HCT116 (cell line): ENCODE measurements around the gene XIAP. TPM values are rescaled to one million over a fixed set of nuclear protein-coding genes. Genes with fewer than 3 reads are reported as not detected.

ENCODE experiments used
- ATAC-seq: fragments of 200-7000 bp; cut with Tn5 transposase; 2 replicates; pipeline ENCODE4 v1.9.1; 2020; ENCODE audit warnings: mild to moderate bottlenecking, moderate library complexity
- BruUV-seq: library from RNA; stranded (reverse); fragments of 400-500 nt; replicated peaks from 2 replicates; lab custom pipeline; 2021; lab: Mats Ljungman, UMichigan
- CTCF ChIA-PET: fragments of 300-600 bp; sonication (Branson Sonifier 250); formaldehyde crosslinking; loops from one replicate; lab custom pipeline; 2021; ENCODE audit warnings: antibody characterized with exemption; lab: Charles Lee
- POLR2A ChIA-PET: fragments of 300-600, 350-600 bp; sonication (Branson Sonifier 250); formaldehyde crosslinking; loops from one replicate; lab custom pipeline; 2021; ENCODE audit warnings: antibody characterized with exemption; lab: Charles Lee
- RAD21 ChIA-PET, 2 experiments: fragments of 300-600 bp; sonication (Branson Sonifier 250); formaldehyde crosslinking; loops; one replicate each; lab custom pipeline; 2023; ENCODE audit warnings: low total read pairs in 2 of 2; ENCODE audit not compliant: uncharacterized antibody in 2 of 2, unreplicated experiment in 2 of 2, low non-redundant PET in 1 of 2; lab: Charles Lee
- DNase-seq: peaks from one replicate; pipeline ENCODE4 v3.0.0-alpha.2; 2010; ENCODE audit warnings: low read depth, low spot score
- H2AFZ ChIP-seq: fragments of 200-600 bp; shearing (Covaris generic), sonication (generic); 2 replicates; pipeline ENCODE4 v1.6.1; 2017; ENCODE audit warnings: low read depth, mixed run types, mixed read lengths, antibody characterized with exemption, low read length; ENCODE audit not compliant: poor library complexity, severe bottlenecking
- H3K27ac ChIP-seq: 2 replicates; pipeline ENCODE4 v1.5.1; 2012; ENCODE audit warnings: low read depth, low read length
- H3K27me3 ChIP-seq: fragments of 200-600 bp; sonication (generic); 2 replicates; pipeline ENCODE4 v1.6.1; 2016; ENCODE audit warnings: mixed run types, low read length, mixed read lengths; ENCODE audit not compliant: insufficient read depth
- H3K36me3 ChIP-seq, 2 experiments: fragments of 200-500 bp in 1 of 2; fragments of 200-600 bp in 1 of 2; sonication (Bioruptor generic) in 1 of 2; sonication (generic) in 1 of 2; 2 replicates each; pipeline versions ENCODE4 v1.5.1 to v1.6.1; 2014 to 2016; ENCODE audit warnings: low read length in 2 of 2, inconsistent platforms in 1 of 2, mixed read lengths in 1 of 2, mixed run types in 1 of 2; ENCODE audit not compliant: insufficient read depth in 2 of 2, control insufficient read depth in 1 of 2
- H3K4me1 ChIP-seq, 2 experiments: fragments of 200-600 bp in 1 of 2; sonication (generic) in 1 of 2; 2 replicates each; pipeline versions ENCODE4 v1.5.1 to v1.6.1; 2012 to 2017; ENCODE audit warnings: low read length in 2 of 2, inconsistent platforms in 1 of 2, mild to moderate bottlenecking in 1 of 2, mixed read lengths in 1 of 2, mixed run types in 1 of 2, moderate library complexity in 1 of 2; ENCODE audit not compliant: insufficient read depth in 2 of 2, control insufficient read depth in 1 of 2
- H3K4me2 ChIP-seq: fragments of 200-600 bp; sonication (generic); 2 replicates; pipeline ENCODE4 v1.6.1; 2017; ENCODE audit warnings: mixed run types, low read length, mixed read lengths
- H3K4me3 ChIP-seq, 2 experiments: fragments of 200-600 bp in 1 of 2; sonication (generic) in 1 of 2; replicated peaks in 1 of 2; 2 replicates each; pipeline ENCODE4 v1.5.1; 2011 to 2016; ENCODE audit warnings: low read length in 2 of 2, control low read depth in 1 of 2, low read depth in 1 of 2, mild to moderate bottlenecking in 1 of 2, mixed read lengths in 1 of 2, mixed run types in 1 of 2
- H3K79me2 ChIP-seq: fragments of 200-600 bp; sonication (generic); 2 replicates; pipeline ENCODE4 v1.6.1; 2017; ENCODE audit warnings: mild to moderate bottlenecking, mixed run types, low read length, moderate library complexity, mixed read lengths; ENCODE audit not compliant: insufficient read depth
- H3K9ac ChIP-seq: fragments of 200-600 bp; sonication (generic); 2 replicates; pipeline ENCODE4 v1.6.1; 2016; ENCODE audit warnings: low read length, mixed read lengths
- H3K9me2 ChIP-seq: fragments of 200-600 bp; sonication (generic), shearing (Covaris generic); 2 replicates; pipeline ENCODE4 v1.6.1; 2017; ENCODE audit warnings: mixed run types, mild to moderate bottlenecking, moderate library complexity; ENCODE audit not compliant: insufficient read depth
- H3K9me3 ChIP-seq, 2 experiments: fragments of 200-500 bp in 1 of 2; fragments of 200-600 bp in 1 of 2; sonication (Bioruptor generic) in 1 of 2; sonication (generic) in 1 of 2; 2 replicates each; pipeline ENCODE4 v1.6.1; 2014 to 2017; ENCODE audit warnings: low read length in 2 of 2, mixed read lengths in 2 of 2, inconsistent platforms in 1 of 2, low read depth in 1 of 2, mild to moderate bottlenecking in 1 of 2, mixed run types in 1 of 2, moderate library complexity in 1 of 2; ENCODE audit not compliant: control insufficient read depth in 1 of 2, insufficient read depth in 1 of 2
- H4K20me1 ChIP-seq: fragments of 200-600 bp; sonication (generic), shearing (Covaris generic); 2 replicates; pipeline ENCODE4 v1.6.1; 2017; ENCODE audit warnings: mixed run types, mild to moderate bottlenecking, moderate library complexity; ENCODE audit not compliant: insufficient read depth
- ATF3 ChIP-seq: IDR thresholded peaks from 2 replicates; pipeline ENCODE4 v1.6.1; 2012
- CBX3 ChIP-seq: IDR thresholded peaks from 2 replicates; pipeline ENCODE4 v1.6.1; 2012; ENCODE audit warnings: low read depth
- CEBPB ChIP-seq: IDR thresholded peaks from 2 replicates; pipeline ENCODE4 v1.6.1; 2012; ENCODE audit warnings: low read depth
- ELF1 ChIP-seq: IDR thresholded peaks from 2 replicates; pipeline ENCODE4 v1.6.1; 2012; ENCODE audit warnings: low read depth, borderline replicate concordance
- EZH2 ChIP-seq: fragments of 200-600 bp; sonication (generic); IDR thresholded peaks from 2 replicates; pipeline ENCODE4 v1.6.1; 2017; ENCODE audit warnings: antibody characterized with exemption, mixed run types
- FOSL1 ChIP-seq: IDR thresholded peaks from 2 replicates; pipeline ENCODE4 v1.6.1; 2012; ENCODE audit warnings: low read depth
- MAX ChIP-seq: IDR thresholded peaks from 2 replicates; pipeline ENCODE4 v1.6.1; 2012
- POLR2A ChIP-seq: IDR thresholded peaks from 2 replicates; pipeline ENCODE4 v1.7.0; 2011; ENCODE audit warnings: borderline replicate concordance; ENCODE audit not compliant: insufficient read depth, insufficient read length; ENCODE audit errors: extremely low read depth
- POLR2AphosphoS5 ChIP-seq: IDR thresholded peaks from 2 replicates; pipeline ENCODE4 v1.6.1; 2011; ENCODE audit warnings: mild to moderate bottlenecking, low read depth, low read length, moderate library complexity
- SP1 ChIP-seq: IDR thresholded peaks from 2 replicates; pipeline ENCODE4 v1.6.1; 2012; ENCODE audit warnings: low read depth
- ZFX ChIP-seq: fragments of 450-650 bp; IDR thresholded peaks from 2 replicates; pipeline ENCODE4 v1.6.1; 2017
- intact Hi-C: fragments of 100-400 bp; cut with micrococcal nuclease; formaldehyde crosslinking; loops from 2 replicates; pipeline ENCODE4 v1.10.0; 2022
- total RNA-seq: library from RNA; stranded (reverse); gene quantifications from one replicate; pipeline ENCODE4 v1.2.1, GENCODE V29; 2021; ENCODE audit not compliant: unreplicated experiment
- TF ChIP-seq, protein P1 (sequence below): IDR thresholded peaks from 2 replicates; pipeline ENCODE4 v1.6.1; 2012; ENCODE audit warnings: low read depth
- TF ChIP-seq, protein P2 (sequence below), 3 experiments: fragments of 200-600 bp in 1 of 3; sonication (generic) in 1 of 3; IDR thresholded peaks in 2 of 3; conservative IDR thresholded peaks in 1 of 3; 2 replicates each; pipeline ENCODE4 v1.5.1; 2012 to 2017; ENCODE audit warnings: low read depth in 2 of 3, low read length in 2 of 3, antibody characterized with exemption in 1 of 3, borderline replicate concordance in 1 of 3, control low read depth in 1 of 3, mild to moderate bottlenecking in 1 of 3, mixed read lengths in 1 of 3, mixed run types in 1 of 3, moderate library complexity in 1 of 3; ENCODE audit not compliant: insufficient read depth in 1 of 3

XIAP gene
- total RNA-seq, 1 experiment from 2014 or later, result 41.0 TPM

DNA sequence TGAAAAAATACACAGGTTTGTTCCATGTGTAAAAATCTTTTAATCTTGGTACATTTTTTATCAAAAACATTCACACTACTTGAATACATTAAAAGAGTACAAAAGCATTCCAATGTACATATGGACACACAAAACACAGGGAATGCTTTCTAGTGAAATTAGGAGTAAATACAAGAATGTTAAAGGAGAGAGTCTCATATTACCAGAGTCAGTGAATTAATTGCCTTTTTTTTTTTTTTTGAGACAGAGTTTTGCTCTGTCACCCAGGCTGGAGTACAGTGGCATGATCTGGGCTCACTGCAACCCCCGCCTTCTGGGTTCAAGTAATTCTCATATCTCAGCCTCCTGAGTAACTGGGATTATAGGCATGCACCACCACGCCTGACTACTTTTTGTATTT is 17.0 kb downstream of the XIAP start (continued):
- TF ChIP-seq FOSL1 (no peak), ZFX (no peak), POLR2A (no peak), EZH2 (no peak), SP1 (no peak), ATF3 (no peak), ELF1 (no peak), CEBPB (no peak)
- TF ChIP-seq, protein P1, sequence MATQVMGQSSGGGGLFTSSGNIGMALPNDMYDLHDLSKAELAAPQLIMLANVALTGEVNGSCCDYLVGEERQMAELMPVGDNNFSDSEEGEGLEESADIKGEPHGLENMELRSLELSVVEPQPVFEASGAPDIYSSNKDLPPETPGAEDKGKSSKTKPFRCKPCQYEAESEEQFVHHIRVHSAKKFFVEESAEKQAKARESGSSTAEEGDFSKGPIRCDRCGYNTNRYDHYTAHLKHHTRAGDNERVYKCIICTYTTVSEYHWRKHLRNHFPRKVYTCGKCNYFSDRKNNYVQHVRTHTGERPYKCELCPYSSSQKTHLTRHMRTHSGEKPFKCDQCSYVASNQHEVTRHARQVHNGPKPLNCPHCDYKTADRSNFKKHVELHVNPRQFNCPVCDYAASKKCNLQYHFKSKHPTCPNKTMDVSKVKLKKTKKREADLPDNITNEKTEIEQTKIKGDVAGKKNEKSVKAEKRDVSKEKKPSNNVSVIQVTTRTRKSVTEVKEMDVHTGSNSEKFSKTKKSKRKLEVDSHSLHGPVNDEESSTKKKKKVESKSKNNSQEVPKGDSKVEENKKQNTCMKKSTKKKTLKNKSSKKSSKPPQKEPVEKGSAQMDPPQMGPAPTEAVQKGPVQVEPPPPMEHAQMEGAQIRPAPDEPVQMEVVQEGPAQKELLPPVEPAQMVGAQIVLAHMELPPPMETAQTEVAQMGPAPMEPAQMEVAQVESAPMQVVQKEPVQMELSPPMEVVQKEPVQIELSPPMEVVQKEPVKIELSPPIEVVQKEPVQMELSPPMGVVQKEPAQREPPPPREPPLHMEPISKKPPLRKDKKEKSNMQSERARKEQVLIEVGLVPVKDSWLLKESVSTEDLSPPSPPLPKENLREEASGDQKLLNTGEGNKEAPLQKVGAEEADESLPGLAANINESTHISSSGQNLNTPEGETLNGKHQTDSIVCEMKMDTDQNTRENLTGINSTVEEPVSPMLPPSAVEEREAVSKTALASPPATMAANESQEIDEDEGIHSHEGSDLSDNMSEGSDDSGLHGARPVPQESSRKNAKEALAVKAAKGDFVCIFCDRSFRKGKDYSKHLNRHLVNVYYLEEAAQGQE, result no peak

- Histone ChIP-seq H3K79me2 (peaks cover 38% of the 10 kb centered on the region), H3K4me3 (no peak overlapping the region), H3K27me3 (no peaks in the 10 kb centered on the region), H3K4me1 (no peaks in the 10 kb centered on the region), H2AFZ (no peak overlapping the region), H3K36me3 (no peaks in the 10 kb centered on the region), H3K27ac (no peak overlapping the region), H3K9me3 (no peaks in the 10 kb centered on the region), H3K9ac (no peak overlapping the region), H4K20me1 (no peaks in the 10 kb centered on the region), H3K4me2 (no peak overlapping the region), H3K9me2 (no peaks in the 10 kb centered on the region)
- intact Hi-C loops, result no loop called here
- ChIA-PET RAD21 (no interaction called here), POLR2A (no interaction called here), CTCF (no interaction called here)
- BruUV-seq, result no TSS peak
- TF ChIP-seq POLR2A (no peak), POLR2AphosphoS5 (no peak), SP1 (no peak), CBX3 (no peak), MAX (no peak), CEBPB (no peak)
- TF ChIP-seq, protein P2, sequence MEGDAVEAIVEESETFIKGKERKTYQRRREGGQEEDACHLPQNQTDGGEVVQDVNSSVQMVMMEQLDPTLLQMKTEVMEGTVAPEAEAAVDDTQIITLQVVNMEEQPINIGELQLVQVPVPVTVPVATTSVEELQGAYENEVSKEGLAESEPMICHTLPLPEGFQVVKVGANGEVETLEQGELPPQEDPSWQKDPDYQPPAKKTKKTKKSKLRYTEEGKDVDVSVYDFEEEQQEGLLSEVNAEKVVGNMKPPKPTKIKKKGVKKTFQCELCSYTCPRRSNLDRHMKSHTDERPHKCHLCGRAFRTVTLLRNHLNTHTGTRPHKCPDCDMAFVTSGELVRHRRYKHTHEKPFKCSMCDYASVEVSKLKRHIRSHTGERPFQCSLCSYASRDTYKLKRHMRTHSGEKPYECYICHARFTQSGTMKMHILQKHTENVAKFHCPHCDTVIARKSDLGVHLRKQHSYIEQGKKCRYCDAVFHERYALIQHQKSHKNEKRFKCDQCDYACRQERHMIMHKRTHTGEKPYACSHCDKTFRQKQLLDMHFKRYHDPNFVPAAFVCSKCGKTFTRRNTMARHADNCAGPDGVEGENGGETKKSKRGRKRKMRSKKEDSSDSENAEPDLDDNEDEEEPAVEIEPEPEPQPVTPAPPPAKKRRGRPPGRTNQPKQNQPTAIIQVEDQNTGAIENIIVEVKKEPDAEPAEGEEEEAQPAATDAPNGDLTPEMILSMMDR (IDR thresholded peaks at IDR 0.05 in 2 of 3, conservative IDR thresholded peaks at IDR 0.05 in 1 of 3; ENCODE audit: borderline replicate concordance in 1 of 3, insufficient read depth in 1 of 3, low read depth in 2 of 3, low read length in 2 of 3), result no peak
- ATAC-seq (no peak), DNase-seq (no peak)
These were observed 18.4 kb downstream of the XIAP start for GRCh38 chrX:123878252-123878721.
